ENCODE results near the gene SLC5A7. TPM values are rescaled to one million over a fixed set of nuclear protein-coding genes. Genes with fewer than 3 reads are reported as not detected.

The SLC5A7 gene
- total RNA-seq, 2 donors from 2014 or later: 0.17 TPM; not detected in 1

DNA sequence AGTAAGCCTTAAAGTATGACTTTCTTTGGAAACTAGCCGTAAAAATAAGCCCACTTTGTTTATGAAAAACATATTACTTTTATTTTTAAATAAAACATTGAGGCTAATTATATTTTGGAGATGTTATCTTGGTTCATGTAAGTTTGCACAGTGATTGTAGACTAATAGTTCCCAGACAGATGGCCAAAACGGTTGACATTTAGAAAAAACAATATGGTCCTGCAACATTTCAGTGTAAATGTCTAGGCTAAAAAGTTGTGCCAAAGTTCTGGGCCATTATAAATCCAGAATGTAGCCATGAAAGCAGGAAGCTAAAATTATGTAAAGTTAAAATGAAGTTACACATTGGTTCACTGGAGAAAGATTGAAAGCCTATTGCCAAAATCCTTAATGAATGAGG, 43.6 kb downstream of the SLC5A7 start:
- no peak overlapping the region for H3K4me3 ChIP-seq
- WGBS: 43% methylated on average over 2 of the region's 2 CpGs
- no peaks in the 10 kb centered on the region for H3K9me3 ChIP-seq
- H3K4me1 ChIP-seq (replicated peaks): no peaks in the 10 kb centered on the region
- no peaks in the 10 kb centered on the region for H3K36me3 ChIP-seq
- intact Hi-C loops (cut with DNase I): no loop called here
- no peak overlapping the region for H3K27ac ChIP-seq
- no peaks in the 10 kb centered on the region for H3K27me3 ChIP-seq (replicated peaks; ENCODE audit: insufficient read depth)
- DNase-seq (ENCODE audit: low spot score): no peak
- TF ChIP-seq POLR2A (IDR thresholded peaks at IDR 0.05) (no peak), POLR2AphosphoS5 (IDR thresholded peaks at IDR 0.05) (no peak)
- TF ChIP-seq, protein P1, sequence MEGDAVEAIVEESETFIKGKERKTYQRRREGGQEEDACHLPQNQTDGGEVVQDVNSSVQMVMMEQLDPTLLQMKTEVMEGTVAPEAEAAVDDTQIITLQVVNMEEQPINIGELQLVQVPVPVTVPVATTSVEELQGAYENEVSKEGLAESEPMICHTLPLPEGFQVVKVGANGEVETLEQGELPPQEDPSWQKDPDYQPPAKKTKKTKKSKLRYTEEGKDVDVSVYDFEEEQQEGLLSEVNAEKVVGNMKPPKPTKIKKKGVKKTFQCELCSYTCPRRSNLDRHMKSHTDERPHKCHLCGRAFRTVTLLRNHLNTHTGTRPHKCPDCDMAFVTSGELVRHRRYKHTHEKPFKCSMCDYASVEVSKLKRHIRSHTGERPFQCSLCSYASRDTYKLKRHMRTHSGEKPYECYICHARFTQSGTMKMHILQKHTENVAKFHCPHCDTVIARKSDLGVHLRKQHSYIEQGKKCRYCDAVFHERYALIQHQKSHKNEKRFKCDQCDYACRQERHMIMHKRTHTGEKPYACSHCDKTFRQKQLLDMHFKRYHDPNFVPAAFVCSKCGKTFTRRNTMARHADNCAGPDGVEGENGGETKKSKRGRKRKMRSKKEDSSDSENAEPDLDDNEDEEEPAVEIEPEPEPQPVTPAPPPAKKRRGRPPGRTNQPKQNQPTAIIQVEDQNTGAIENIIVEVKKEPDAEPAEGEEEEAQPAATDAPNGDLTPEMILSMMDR (IDR thresholded peaks at IDR 0.05): no peak

DNA sequence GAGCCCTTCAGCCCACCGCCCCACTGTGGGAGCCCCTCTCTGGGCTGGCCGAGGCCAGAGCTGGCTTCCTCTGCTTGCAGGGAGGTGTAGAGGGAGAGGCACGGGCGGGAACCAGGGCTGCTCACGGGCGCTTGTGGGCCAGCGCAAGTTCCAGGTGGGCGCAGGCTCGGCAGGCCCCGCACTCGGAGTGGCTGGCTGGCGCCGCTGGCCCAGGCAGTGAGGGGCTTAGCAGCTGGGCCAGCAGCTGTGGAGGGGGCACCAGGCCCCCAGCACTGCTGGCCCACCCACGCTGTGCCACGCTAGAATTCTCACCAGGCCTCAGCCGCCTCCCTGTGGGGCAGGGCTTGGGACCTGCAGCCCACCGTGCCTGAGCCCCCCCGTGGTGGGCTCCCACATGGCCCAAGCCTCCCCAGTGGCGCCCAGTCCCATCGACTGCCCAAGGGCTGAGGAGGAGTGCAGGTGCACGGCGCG, 45.2 kb downstream of the SLC5A7 start:
- Histone ChIP-seq H3K9me3 (no peaks in the 10 kb centered on the region), H3K27me3 (replicated peaks; ENCODE audit: insufficient read depth) (no peaks in the 10 kb centered on the region), H3K4me1 (replicated peaks) (no peaks in the 10 kb centered on the region), H3K27ac (no peak overlapping the region), H3K36me3 (no peaks in the 10 kb centered on the region), H3K4me3 (no peak overlapping the region)
- DNase-seq (ENCODE audit: low spot score): no peak
- 98% methylated on average over 20 of the region's 23 CpGs for WGBS
- intact Hi-C loops (cut with DNase I): no loop called here
- TF ChIP-seq POLR2A (IDR thresholded peaks at IDR 0.05): no peak
- TF ChIP-seq, protein P1 (IDR thresholded peaks at IDR 0.05): no peak

DNA sequence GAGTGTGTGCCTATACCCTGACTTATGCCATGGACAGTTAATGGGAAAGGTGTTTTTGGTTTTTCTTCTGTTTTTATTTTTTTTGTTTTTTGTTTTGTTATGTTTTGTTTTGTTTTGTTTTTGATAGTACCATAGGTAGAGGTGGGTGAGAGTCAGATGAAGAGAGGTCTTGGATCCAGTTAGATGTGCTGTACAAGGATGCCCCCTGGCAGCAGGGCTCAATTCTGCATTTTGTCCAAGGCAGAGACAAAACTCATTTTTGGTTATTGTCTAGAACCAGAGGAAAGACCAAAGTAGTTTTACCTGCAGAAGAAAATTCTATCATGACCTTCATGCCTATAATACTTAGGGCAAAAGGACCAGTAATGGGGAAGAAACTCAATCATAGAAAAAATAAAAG, 48.5 kb downstream of the SLC5A7 start:
- H3K36me3 ChIP-seq: no peaks in the 10 kb centered on the region
- H3K4me3 ChIP-seq: no peak overlapping the region
- TF ChIP-seq POLR2A (IDR thresholded peaks at IDR 0.05) (no peak), POLR2AphosphoS5 (IDR thresholded peaks at IDR 0.05) (no peak)
- TF ChIP-seq, protein P1 (IDR thresholded peaks at IDR 0.05): no peak
- DNase-seq (ENCODE audit: low spot score): no peak
- H3K9me3 ChIP-seq: no peaks in the 10 kb centered on the region
- H3K27ac ChIP-seq: no peak overlapping the region
- no peaks in the 10 kb centered on the region for H3K27me3 ChIP-seq (replicated peaks; ENCODE audit: insufficient read depth)
- H3K4me1 ChIP-seq (replicated peaks): no peaks in the 10 kb centered on the region
- intact Hi-C loops (cut with DNase I): no loop called here

DNA sequence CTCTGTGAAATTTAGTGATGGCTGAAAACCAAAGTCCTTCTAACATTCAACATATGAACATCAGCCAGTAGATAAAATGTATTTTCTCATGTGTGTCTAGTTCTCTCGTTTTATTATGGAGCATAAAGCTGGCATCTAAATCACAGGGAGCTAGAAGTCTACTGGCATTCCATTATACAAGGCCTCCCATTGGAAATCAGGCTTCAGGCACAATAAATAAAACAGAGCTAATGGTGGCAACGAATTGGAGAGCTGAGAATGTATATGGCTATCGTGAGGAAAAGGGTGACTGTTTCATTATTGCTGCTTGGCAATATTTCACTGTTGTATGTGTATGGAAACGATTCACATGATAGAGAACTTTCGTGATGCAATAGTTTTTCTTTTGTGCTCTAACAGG, 62.4 kb downstream of the SLC5A7 start:
- Histone ChIP-seq H3K36me3 (no peaks in the 10 kb centered on the region), H3K4me1 (replicated peaks) (no peaks in the 10 kb centered on the region), H3K27ac (no peak overlapping the region), H3K27me3 (replicated peaks; ENCODE audit: insufficient read depth) (no peaks in the 10 kb centered on the region), H3K9me3 (no peaks in the 10 kb centered on the region), H3K4me3 (no peak overlapping the region)
- intact Hi-C loops (cut with DNase I): no loop called here
- WGBS: 80% methylated on average over 5 of the region's 5 CpGs
- DNase-seq (ENCODE audit: low spot score): no peak
- TF ChIP-seq POLR2AphosphoS5 (IDR thresholded peaks at IDR 0.05) (no peak), POLR2A (IDR thresholded peaks at IDR 0.05) (no peak)
- TF ChIP-seq, protein P1 (IDR thresholded peaks at IDR 0.05): no peak

DNA sequence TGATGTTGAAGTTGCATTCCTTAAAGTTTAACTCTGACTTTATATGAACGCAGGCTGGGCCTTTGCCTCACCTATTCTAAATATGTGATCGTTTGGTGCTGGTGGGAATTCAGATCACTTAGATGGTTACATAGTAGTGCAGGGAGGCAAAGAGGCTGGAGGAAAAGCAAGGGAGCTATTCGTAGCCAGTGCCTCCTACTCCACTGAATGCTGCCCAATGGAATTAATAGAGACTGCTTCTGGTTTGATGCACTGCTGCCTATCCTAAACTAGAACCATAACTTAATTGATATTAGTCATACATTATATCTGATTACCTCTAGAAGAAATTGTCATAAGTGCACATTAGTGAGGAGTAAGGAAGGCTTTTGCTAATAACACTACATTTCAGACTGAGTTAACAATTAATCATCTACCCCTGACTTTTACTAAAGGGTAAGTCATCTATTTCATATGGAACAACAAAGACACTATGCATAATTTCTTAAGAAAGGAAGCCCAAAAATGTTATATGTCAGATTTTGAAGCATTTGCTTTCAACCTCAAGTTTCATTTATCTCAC, 72.3 kb downstream of the SLC5A7 start:
- H3K4me1 ChIP-seq (replicated peaks): no peaks in the 10 kb centered on the region
- H3K4me3 ChIP-seq: no peak overlapping the region
- H3K36me3 ChIP-seq: no peaks in the 10 kb centered on the region
- H3K27ac ChIP-seq: no peak overlapping the region
- no peaks in the 10 kb centered on the region for H3K27me3 ChIP-seq (replicated peaks; ENCODE audit: insufficient read depth)
- TF ChIP-seq POLR2A (IDR thresholded peaks at IDR 0.05) (no peak), POLR2AphosphoS5 (IDR thresholded peaks at IDR 0.05) (no peak)
- TF ChIP-seq, protein P1 (IDR thresholded peaks at IDR 0.05): no peak
- DNase-seq (ENCODE audit: low spot score): no peak
- 51% methylated on average over 3 of the region's 3 CpGs for WGBS
- no peaks in the 10 kb centered on the region for H3K9me3 ChIP-seq
- intact Hi-C loops (cut with DNase I): no loop called here
